A204.1 (cell line): ENCODE results near the gene NDUFA13.

Experiments
- FAIRE-seq: peaks from 2 replicates; lab custom pipeline; 2012; peaks lifted over from hg19 to GRCh38; lab: Jason Lieb, UNC

The NDUFA13 gene

DNA sequence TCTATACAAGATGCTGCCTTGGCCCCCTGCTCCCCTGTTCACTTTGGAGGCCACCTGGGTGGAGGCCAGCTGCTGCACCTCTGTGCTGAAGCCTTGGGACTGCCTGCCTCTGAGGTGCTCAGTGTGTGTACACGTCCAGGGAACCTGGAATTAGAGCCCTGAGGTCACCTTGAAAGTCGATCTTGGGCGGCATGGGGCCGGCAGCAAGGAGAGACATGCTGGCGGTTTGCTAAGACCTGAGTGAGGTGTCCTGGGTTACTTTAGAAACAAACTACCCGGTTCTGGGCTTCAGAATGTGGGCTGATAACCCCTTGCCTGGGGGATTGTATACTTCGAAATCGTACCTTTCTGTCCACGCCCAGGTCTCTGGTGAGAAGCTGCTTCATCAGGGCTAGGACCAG, 26.2 kb upstream of the NDUFA13 start:
- FAIRE-seq: no peak

DNA sequence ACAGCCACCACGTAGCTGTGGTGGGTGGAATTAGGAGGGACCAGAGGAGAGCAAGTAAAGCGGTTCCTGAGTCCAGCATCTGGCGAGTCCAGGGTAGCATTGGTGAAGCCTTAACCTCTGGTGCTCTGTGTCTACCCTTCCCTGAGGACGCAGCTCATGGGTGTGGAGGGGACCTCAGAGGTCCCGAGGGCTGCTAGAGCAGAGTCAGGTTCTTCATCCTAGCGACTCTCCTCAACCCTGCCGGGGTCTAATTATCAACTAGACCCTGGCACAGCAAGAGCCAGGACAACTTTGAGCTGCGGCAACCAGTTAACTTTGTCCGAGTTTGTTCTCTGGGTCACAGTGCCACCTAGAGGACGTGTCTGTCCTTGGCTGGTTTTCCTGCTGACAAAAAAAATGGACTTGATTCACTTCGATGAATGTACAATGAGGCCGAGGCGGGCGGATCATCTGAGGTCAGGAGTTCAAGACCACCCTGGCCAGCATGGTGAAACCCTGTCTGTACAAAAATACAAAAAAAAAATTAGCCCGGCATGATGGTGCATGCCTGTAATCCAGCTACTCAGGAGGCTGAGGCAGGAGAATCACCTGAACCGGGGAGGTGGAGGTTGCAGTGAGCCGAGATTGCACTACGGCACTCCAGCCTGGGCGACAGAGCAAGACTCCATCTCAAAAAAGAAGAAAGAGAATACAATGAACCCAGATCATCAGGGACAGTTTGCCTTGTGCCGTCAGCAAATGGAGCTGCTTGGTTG, 25.6 kb upstream of the NDUFA13 start:
- peak; percentile 80 for FAIRE-seq

DNA sequence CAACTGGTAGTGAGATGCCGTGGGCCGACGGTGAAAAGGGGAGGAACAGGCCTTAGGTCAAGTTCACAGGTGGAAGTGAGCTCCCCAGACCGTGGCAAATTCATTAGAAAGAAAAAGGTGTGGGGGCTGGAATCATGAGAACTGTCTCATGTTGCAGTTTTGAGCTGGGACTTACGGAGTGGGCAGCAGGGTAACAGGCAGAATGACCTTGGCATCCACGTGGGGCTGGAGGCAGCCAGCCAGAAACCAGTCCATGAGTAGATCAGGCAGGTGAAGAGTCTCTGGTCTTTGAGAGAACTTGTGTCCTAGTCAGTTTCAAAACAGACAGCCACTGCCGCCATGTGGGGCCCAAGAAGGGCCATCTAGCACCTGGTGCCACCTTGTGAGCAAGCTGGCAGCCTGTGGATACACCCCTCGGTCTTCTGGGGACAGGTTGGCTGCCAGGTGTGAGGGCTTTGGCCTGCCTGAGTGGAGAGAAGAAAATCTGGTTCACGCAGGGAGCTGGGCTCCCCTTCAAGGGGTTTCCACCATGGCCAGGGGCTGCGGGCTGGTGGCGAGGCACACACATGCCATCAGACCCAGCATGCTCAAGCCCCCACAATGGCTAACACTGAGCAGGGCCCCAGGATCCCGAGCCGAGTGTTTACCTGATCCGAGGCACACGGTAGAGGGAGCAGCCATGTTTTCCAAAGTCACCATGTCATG, 24.6 kb upstream of the NDUFA13 start:
- no peak for FAIRE-seq

DNA sequence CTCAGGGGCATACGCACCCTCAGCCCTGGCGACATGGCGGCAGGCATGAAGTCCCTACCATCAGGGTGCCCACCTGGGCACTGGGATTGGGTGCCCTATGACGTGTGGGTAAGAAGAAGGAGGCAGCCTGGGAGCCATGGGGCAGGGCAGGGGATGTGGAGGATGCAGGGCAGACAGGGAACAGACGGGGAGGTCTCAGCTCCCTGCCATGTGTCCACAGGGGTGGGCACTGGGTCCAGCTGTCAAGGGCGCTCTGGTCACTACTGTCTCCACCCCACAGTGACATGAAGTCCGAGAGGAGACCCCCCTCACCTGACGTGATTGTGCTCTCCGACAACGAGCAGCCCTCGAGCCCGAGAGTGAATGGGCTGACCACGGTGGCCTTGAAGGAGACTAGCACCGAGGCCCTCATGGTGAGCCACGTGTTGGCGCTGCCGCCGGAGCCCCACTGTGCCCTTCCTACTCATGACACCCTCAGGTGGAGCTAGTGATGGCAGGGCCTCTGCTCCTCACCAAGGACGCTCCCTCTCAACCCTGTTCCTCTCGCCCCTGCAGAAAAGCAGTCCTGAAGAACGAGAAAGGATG, 23.9 kb upstream of the NDUFA13 start:
- FAIRE-seq: no peak

DNA sequence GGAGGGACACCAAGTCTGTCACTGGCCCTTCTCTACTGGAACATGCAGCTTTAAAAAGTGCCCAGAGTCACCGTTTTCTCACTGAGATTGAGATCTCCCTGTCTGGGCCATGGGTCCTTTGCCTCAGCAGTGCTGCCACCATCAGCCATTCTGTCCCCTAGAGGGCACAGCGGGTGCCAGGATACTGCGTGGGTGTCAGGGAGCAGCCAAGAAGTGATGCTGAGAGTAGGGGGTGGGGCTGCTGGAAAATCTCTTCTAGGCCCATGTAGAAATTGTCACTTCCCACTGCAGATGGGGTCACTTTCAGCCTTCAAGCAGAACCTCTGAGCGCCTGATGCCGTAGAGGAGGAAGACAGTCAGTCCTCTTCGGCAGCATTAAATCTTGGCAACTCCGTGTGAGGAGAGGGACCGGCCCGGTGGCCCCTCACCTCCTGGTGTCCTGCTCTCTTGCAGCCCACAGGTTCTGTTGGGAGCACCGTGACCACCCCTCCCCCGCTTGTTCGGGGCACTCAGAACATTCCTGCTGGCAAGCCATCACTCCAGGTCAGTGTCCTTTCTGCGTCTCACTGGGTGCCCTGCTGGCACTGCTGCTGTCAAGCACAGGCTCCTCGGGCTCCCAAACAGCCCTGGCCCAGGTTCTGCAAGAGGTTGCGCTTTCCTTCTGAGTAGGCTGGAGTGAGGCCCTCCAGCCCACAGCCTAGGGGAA, 22.0 kb upstream of the NDUFA13 start:
- no peak for FAIRE-seq

DNA sequence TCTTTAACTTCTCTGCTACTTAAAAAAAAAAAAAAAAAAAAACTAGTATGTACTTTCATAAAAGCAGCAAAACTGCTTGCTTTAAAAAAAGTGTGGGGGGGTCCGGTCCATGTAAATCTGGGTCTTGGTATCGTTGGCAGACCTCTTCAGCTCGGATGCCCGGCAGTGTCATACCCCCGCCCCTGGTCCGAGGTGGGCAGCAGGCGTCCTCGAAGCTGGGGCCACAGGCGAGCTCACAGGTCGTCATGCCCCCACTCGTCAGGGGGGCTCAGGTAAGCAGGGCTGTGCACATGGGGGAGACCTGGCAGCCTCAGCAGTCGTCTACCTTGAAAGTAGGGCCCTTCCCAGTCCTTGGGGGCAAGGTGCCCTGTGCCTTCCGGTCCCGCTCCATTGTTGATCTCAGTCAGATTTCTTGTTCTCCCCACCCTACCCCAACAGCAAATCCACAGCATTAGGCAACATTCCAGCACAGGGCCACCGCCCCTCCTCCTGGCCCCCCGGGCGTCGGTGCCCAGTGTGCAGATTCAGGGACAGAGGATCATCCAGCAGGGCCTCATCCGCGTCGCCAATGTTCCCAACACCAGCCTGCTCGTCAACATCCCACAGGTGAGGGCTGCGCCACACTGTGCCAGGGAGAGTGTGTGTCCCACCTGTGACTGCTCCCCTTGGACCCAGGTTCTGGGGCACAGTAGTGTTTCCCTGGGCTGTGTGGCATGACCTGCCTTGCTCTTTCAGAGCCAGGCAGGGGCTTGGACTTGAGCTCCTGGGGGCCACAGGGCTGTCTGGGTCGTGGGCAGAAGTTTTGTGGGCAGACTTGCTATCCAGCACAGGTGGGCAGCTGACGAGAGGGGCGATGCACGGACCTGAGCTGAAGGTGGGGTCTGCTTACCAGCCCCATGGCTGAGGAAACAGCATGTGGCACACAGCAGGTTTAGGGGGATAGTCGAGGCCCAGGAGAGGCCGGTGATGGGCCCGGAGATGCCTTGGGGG, 20.1 kb upstream of the NDUFA13 start:
- FAIRE-seq: no peak

DNA sequence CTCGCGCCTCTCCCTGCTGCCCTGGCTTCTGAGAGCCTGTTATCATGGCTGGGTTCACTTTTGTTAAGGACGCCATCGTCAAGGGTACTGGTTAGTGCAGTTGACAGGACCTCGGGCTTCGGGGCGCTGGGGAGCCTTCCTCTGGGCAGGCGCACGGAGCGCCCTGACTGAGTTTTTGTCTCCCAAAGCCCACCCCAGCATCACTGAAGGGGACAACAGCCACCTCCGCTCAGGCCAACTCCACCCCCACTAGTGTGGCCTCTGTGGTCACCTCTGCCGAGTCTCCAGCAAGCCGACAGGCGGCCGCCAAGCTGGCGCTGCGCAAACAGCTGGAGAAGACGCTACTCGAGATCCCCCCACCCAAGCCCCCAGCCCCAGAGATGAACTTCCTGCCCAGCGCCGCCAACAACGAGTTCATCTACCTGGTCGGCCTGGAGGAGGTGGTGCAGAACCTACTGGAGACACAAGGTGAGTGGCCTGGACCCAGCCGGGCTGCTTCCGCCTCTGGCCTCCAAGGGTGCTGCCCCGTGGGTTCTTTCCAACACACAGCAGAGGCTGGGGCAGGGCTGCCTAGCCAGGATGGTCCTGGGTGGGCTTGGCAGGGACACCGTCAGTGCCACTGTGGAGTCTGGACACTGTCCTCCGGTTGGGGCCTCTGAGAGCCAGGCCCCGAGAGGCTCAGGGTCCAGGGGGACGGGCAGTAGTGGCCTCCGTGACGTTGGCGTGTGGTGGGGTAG, 17.6 kb upstream of the NDUFA13 start:
- no peak for FAIRE-seq

DNA sequence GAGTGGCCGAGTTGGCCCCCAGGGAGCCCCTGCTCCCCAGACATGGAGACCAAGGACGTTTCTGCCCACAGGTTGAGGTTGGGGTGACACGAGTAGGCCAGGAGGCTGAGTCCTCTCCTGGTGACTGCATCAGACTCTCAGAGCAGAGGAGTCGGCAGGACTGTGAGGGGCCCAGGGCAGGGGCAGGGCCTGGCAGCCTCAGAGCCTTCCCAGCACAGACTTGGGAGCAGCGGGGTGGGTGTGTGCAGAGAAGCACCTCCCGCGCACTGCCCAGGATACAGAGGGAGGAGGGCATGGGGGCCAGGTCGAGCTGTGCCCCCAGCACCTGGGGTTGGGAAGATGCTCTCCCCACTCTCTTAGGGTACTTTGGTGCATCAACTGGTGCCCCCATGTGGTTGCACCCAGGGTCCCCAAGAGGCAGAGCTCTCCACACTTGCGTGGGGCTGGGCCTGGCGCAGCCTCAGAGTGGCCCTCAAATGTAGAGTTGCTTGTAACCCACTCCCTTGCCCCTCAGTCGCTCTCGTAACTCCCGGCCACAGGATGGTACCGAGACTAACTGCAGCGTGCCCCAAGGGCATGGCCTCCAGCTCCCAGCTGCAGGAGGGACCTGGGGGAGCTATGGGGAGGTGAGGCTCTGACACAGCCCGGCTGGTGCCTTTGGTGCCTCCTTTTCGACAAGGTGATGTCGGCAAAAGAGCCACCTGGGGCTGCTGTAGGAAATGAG, 16.6 kb upstream of the NDUFA13 start:
- FAIRE-seq: no peak

DNA sequence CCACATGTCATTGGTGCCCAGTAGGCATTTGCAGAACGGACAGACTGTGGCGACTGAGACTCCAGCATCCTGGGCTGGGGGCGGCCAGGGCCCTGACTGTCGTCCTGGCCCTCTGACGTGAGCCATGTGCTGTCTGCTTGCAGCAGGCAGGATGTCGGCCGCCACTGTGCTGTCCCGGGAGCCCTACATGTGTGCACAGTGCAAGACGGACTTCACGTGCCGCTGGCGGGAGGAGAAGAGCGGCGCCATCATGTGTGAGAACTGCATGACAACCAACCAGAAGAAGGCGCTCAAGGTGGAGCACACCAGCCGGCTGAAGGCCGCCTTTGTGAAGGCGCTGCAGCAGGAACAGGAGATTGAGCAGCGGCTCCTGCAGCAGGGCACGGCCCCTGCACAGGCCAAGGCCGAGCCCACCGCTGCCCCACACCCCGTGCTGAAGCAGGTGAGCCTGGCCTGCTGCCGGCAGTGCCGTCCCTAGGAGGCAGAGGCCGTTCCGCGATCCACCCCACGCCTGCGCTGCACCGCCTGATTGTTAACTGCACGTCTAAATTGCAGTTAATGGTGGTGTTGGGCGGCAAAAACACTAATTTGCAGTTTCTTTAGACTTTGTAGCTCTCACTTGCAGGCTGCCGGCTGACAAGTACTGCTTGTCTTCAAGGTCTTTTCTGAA, 14.9 kb upstream of the NDUFA13 start:
- no peak for FAIRE-seq

DNA sequence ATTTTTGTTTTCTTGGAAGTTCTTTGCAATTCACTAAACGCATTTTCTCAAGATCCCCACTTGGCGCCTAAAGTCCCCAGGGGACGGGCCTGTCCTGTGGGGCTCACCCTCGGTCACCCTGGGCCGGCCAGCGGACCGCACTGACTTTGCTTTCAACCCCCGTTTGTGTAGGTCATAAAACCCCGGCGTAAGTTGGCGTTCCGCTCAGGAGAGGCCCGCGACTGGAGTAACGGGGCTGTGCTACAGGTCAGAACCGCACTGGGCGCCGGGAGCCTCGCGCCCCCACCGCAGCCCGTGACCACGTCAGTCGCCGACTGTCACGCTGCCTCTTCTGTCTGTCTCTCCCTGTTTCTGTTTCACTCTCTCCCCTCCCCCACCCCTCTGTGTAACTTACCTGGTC, 14.2 kb upstream of the NDUFA13 start:
- FAIRE-seq: no peak

DNA sequence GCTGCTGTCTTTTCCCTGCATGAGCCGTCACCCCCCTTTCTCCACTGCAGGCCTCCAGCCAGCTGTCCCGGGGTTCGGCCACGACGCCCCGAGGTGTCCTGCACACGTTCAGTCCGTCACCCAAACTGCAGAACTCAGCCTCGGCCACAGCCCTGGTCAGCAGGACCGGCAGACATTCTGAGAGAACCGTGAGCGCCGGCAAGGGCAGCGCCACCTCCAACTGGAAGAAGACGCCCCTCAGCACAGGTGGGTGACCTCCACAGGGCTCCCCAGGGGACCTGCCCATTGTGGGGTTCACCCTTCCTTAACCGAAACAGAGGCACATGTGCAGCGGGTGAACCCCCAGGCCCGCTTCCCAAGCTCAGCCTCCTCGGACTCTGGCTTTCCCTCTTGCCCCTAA, 13.7 kb upstream of the NDUFA13 start:
- FAIRE-seq: no peak

DNA sequence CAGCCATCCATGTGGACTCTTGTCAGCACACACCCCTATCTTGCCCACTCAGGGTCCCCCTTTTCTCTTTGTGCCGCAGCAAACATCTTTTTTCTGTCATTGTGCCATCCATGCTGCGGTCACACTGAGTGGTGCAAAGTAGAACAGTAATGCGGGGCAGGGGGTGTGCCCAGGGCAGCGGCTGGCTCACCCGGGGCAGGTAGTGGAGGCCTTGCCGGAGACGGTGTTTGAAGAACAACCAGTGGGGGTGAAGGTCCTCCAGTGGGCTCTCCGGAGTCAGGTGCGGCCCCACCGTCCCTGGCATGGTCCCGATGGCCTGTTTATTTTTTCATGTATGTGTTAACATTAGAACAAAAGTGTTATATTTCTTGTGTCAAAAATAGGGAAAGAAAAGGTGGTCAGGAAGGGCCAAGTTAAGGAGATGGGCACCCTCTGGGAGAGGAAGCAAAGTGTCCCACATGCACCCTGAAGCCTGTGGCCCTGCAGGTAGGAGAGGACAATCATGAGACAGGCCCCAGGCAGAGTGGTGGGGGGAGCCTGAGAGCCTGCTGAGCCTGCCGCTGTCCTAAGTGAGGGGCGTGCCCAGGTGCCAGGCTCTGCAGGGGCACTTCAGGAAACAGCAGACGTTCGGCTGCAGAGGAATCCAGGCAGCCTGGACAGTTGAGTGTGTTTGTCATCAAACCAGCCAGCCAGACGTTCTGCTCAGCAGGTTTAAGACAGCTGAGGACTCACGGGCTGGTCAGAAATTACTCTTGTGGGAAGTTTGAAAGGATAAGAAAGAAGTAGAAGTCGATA, 13.0 kb upstream of the NDUFA13 start:
- no peak for FAIRE-seq

DNA sequence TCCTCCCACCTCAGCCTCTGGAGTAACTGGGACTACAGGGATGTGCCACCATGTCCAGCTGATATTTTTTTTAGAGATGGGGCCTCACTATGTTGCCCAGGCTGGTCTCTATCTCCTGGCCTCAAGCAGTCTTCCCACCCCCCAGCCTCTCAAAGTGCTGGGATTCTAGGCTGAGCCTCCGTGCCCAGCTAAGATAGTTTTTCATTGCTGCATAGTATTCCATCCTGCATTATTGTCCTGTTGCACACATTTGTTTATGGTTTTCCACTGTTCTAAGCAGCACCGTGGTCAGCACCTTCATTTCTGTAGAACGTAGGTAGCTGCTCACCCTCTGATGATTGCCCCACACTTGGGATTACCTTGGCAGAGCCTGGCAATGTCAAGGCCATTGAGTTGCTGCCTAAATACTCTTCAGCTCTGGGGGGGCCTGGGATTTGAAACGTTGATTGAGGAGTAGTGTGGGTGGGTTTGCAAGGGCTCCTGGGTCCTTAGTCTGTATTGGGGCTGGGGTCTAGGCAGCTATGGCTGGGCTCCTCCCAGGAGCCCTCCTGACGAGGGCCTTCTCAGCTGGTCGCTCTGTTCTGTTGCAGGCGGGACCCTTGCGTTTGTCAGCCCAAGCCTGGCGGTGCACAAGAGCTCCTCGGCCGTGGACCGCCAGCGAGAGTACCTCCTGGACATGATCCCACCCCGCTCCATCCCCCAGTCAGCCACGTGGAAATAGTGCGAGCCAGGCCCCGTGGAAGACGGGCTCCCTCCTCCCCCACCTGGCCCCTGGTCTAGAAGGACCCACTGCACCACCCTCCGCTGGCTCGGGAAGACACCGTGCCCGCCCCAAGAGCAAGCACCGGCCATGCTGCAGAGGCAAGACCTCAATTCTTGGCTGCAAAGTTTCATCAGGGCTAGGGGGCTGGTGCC, 11.0 kb upstream of the NDUFA13 start:
- FAIRE-seq: no peak

DNA sequence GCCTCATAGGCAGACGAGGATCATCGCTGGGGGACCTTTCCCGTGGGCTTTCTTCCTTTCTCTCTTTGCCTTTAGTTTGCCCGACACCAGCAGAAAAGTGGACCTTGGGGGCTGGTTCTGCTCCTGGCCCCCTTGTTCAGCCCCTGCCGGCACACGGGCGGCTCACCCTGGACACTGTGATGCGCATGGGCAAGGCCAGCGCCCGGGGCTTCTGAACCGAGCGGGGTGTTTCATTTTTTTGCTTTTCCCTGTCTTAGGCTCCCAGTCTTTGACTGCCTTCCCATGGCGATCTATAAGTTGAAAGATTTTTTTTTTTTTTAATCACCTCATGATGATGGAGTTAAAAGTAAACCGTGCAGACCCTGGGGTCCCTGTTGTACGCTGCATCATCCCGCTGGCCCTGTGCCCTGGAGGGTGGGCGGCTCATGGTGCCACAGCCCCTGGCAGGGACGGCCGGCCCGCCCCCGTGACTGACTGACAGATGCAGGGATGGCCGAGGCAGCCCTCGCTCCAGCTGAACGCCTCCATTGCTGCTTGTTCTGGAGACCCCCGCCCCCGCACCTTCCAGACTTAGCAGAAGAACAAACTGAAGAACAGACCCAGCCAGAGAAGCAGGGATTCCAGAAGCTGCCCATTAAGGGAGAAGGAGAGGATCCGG, 10.2 kb upstream of the NDUFA13 start:
- FAIRE-seq: no peak

DNA sequence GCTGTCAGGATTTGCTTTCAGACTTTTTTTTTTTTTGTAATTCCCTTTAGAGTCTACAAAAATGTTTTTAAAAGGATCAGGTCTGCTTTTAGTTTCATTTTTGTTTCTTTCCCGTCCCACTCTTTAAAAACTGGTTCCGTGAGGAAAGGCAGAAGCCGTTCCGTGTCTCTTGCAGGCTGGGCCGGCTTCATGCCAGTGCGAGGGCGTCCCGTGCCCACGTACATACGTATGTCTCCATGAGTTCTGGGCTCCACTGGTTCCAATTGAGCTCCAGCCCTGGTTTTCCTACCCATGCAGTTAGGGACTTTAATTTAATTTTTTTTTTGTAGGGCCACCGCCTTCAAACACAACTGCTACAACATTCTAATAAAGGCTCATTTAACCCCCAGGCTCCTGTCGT, 9.4 kb upstream of the NDUFA13 start:
- FAIRE-seq: no peak

DNA sequence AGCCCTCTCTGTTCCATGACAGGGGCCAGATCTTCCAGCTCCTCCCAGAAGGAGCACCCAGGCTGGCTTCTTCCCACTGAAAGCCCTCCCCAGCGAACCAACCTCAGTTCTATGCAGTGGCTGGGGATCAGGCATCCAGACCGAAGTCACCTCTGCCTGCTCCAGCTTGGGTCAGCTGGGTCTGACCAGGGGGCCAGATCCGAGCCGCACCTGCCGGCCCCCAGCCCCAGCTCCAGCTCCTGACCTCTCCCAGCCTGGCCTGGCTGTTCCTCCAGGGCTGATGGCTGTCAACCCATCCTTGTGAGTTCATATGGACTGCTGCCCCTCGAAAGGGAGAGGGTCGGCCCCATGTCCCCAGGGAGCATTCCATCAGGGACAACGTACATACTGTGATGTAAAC, 8.7 kb upstream of the NDUFA13 start:
- no peak for FAIRE-seq

DNA sequence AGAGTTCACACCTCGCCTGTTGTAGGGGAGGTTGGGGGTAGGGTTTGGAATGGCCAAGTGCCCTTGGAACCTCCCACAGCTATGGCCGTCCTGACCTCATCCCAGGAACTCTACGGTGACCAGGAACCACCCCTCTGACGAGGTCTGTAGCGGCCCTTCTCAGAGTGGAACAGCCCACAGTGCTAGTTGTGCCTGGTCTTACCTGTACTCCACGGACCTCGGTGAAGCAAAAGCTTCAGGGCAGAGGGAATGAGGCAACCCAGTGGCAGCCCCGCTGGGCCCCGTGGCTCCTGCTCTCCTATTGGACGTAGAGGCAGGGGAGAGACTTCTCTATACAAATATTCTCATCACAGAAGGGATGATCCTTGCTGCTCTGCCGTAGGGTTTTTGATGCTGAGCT, 7.8 kb upstream of the NDUFA13 start:
- no peak for FAIRE-seq
